ENCODE measurements around the gene SRP68.

Gene SRP68

GRCh38 chr17:76083536-76084182 lies 11.3 kb upstream of the SRP68 start (continued):
- TF ChIP-seq, protein P1, sequence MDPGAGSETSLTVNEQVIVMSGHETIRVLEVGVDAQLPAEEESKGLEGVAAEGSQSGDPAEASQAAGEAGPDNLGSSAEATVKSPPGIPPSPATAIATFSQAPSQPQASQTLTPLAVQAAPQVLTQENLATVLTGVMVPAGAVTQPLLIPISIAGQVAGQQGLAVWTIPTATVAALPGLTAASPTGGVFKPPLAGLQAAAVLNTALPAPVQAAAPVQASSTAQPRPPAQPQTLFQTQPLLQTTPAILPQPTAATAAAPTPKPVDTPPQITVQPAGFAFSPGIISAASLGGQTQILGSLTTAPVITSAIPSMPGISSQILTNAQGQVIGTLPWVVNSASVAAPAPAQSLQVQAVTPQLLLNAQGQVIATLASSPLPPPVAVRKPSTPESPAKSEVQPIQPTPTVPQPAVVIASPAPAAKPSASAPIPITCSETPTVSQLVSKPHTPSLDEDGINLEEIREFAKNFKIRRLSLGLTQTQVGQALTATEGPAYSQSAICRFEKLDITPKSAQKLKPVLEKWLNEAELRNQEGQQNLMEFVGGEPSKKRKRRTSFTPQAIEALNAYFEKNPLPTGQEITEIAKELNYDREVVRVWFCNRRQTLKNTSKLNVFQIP (CRISPR knock-in tag; IDR thresholded peaks at IDR 0.05; ENCODE audit: borderline replicate concordance, low read depth): no peak
- no peak for TF ChIP-seq TOX (CRISPR knock-in tag; IDR thresholded peaks at IDR 0.05; ENCODE audit: borderline replicate concordance)
- no peak for TF ChIP-seq SNAI2 (CRISPR knock-in tag; IDR thresholded peaks at IDR 0.05)
- TF ChIP-seq, protein P2, sequence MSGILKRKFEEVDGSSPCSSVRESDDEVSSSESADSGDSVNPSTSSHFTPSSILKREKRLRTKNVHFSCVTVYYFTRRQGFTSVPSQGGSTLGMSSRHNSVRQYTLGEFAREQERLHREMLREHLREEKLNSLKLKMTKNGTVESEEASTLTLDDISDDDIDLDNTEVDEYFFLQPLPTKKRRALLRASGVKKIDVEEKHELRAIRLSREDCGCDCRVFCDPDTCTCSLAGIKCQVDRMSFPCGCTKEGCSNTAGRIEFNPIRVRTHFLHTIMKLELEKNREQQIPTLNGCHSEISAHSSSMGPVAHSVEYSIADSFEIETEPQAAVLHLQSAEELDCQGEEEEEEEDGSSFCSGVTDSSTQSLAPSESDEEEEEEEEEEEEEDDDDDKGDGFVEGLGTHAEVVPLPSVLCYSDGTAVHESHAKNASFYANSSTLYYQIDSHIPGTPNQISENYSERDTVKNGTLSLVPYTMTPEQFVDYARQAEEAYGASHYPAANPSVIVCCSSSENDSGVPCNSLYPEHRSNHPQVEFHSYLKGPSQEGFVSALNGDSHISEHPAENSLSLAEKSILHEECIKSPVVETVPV (CRISPR knock-in tag; IDR thresholded peaks at IDR 0.05): no peak
- TF ChIP-seq ZFP30 (CRISPR knock-in tag; IDR thresholded peaks at IDR 0.05): no peak
- no peak for TF ChIP-seq TCF4 (CRISPR knock-in tag; IDR thresholded peaks at IDR 0.05; ENCODE audit: borderline replicate concordance)
- no peak for TF ChIP-seq ZC3H10 (CRISPR knock-in tag; IDR thresholded peaks at IDR 0.05)
- no peak for TF ChIP-seq ISL1 (CRISPR knock-in tag; IDR thresholded peaks at IDR 0.05)

GRCh38 chr17:76082326-76083251 lies 10.3 kb upstream of the SRP68 start:
- ATAC-seq: no peak
- TF ChIP-seq BACH2 (CRISPR knock-in tag; IDR thresholded peaks at IDR 0.05; ENCODE audit: borderline replicate concordance) (no peak), ZNF565 (CRISPR knock-in tag; conservative IDR thresholded peaks at IDR 0.05; ENCODE audit: low read depth) (no peak), CSDC2 (CRISPR knock-in tag; IDR thresholded peaks at IDR 0.05) (no peak), PPARA (CRISPR knock-in tag; IDR thresholded peaks at IDR 0.05; ENCODE audit: borderline replicate concordance) (no peak), TCF4 (CRISPR knock-in tag; IDR thresholded peaks at IDR 0.05; ENCODE audit: borderline replicate concordance) (no peak), ESRRG (CRISPR knock-in tag; IDR thresholded peaks at IDR 0.05) (no peak), TOX (CRISPR knock-in tag; IDR thresholded peaks at IDR 0.05; ENCODE audit: borderline replicate concordance) (no peak), ZFP3 (CRISPR knock-in tag; IDR thresholded peaks at IDR 0.05) (no peak), GLIS3 (CRISPR knock-in tag; IDR thresholded peaks at IDR 0.05) (no peak), ARNTL (CRISPR knock-in tag; IDR thresholded peaks at IDR 0.05; ENCODE audit: borderline replicate concordance, low read depth) (no peak), PATZ1 (CRISPR knock-in tag; IDR thresholded peaks at IDR 0.05; ENCODE audit: borderline replicate concordance) (no peak), ZNF70 (CRISPR knock-in tag; IDR thresholded peaks at IDR 0.05) (no peak)
- TF ChIP-seq, protein P3, sequence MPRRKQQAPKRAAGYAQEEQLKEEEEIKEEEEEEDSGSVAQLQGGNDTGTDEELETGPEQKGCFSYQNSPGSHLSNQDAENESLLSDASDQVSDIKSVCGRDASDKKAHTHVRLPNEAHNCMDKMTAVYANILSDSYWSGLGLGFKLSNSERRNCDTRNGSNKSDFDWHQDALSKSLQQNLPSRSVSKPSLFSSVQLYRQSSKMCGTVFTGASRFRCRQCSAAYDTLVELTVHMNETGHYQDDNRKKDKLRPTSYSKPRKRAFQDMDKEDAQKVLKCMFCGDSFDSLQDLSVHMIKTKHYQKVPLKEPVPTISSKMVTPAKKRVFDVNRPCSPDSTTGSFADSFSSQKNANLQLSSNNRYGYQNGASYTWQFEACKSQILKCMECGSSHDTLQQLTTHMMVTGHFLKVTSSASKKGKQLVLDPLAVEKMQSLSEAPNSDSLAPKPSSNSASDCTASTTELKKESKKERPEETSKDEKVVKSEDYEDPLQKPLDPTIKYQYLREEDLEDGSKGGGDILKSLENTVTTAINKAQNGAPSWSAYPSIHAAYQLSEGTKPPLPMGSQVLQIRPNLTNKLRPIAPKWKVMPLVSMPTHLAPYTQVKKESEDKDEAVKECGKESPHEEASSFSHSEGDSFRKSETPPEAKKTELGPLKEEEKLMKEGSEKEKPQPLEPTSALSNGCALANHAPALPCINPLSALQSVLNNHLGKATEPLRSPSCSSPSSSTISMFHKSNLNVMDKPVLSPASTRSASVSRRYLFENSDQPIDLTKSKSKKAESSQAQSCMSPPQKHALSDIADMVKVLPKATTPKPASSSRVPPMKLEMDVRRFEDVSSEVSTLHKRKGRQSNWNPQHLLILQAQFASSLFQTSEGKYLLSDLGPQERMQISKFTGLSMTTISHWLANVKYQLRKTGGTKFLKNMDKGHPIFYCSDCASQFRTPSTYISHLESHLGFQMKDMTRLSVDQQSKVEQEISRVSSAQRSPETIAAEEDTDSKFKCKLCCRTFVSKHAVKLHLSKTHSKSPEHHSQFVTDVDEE (CRISPR knock-in tag; IDR thresholded peaks at IDR 0.05): no peak
- TF ChIP-seq, protein P4, sequence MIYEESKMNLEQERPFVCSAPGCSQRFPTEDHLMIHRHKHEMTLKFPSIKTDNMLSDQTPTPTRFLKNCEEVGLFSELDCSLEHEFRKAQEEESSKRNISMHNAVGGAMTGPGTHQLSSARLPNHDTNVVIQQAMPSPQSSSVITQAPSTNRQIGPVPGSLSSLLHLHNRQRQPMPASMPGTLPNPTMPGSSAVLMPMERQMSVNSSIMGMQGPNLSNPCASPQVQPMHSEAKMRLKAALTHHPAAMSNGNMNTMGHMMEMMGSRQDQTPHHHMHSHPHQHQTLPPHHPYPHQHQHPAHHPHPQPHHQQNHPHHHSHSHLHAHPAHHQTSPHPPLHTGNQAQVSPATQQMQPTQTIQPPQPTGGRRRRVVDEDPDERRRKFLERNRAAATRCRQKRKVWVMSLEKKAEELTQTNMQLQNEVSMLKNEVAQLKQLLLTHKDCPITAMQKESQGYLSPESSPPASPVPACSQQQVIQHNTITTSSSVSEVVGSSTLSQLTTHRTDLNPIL (CRISPR knock-in tag; IDR thresholded peaks at IDR 0.05; ENCODE audit: low read depth): no peak
